Fibroblast of the aortic adventitia (primary cell): ENCODE measurements around the gene WASF3. TPM values are rescaled to one million over a fixed set of nuclear protein-coding genes. Genes with fewer than 3 reads are reported as not detected.

Source experiments
- DNase-seq: peaks from one replicate; pipeline ENCODE4 v3.0.0-alpha.2; 2010; ENCODE audit warnings: low read depth
- H3K4me3 ChIP-seq: 2 replicates; pipeline ENCODE4 v1.5.1; 2011; ENCODE audit warnings: low read depth, mild to moderate bottlenecking, control low read depth, low read length, moderate library complexity
- CTCF ChIP-seq: IDR thresholded peaks from 2 replicates; pipeline ENCODE4 v1.5.1; 2011; ENCODE audit warnings: mild to moderate bottlenecking, low read length, control low read depth, inconsistent platforms; ENCODE audit not compliant: insufficient read depth
- total RNA-seq: library from RNA; depleted of rRNA; stranded (reverse); fragments of >200 nt; gene quantifications from 2 replicates; pipeline ENCODE4 v1.2.3, GENCODE V29; 2012; ENCODE audit warnings: low replicate concordance

The WASF3 gene
- total RNA-seq, 1 donor, result 13.5 TPM

DNA sequence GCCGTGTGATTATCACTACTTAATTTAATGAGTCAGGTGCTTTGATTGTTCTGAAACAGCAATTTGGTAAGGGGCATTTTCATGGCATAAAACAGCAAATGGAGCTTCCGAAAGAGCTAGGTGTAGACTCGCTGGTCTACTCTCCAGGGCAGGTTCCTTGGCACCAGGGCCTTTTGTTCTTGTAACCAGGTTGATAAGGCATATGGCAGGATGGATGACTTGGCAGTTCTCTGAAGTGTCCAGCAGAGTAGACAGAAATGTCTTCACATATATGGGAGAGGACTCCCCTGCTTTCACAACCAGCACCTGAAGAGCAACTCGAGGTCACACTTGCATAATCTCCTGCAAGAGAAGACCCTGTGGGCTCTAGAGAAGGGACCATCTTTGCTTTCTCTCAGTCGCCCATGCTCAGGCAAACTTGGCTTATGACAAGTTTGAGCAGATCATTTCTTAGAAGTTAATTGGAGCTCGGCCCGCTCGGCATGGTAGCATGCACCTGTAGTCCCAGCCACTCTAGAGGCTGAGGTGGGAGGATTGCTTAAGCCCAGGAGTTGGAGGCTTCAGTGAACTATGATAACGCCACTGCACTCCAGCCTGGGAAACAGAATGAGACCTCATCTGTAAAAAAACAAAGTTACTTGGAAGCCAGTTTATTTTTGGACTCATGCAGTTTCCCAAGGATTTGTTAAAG lies 23.3 kb upstream of the WASF3 start:
- no peak overlapping the region for H3K4me3 ChIP-seq
- no peak for TF ChIP-seq CTCF
- no peak for DNase-seq

DNA sequence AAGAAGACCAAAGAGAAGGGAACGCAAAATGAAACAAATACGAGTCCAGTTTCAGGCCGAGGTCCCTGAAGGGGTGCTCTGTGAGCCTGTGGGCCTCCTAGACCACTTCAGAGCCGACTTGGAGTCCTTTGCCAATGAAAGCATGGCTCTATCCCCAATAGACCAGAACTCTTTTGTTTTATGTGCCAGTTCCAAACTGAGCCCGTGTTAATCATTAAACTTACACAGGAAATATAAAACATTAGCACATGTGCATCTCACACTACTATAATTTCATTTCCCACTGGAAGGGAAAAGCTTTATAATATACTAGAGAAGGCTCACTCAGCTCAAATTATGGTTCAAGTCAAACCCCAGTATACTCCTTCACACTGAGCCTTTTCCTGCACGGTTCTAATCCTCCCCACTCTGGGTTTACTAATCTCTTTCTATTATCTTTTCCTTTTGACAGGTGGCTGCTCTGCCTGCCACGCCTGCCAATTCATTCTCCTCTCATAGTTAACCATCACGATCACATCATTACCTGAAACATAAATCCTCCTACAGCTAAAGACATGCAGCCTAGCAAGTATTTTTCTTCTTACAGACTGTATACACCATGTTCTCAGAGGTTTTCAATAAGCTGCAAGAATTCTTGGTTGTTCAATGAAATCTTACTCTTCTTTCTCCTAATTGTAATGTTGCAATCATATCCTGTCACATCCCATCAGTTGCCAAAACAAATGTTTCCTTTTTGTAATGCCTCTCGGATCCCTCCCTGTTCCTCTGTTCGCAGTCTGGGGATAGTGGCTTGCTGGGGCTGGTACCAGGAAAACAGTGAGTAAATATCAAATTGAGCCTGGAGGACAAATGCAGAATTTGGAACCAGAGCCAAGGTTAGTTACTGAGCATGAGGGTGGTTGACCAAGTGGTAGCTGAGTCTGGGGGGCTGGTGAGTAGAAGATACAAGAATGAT lies 18.8 kb upstream of the WASF3 start:
- no peak overlapping the region for H3K4me3 ChIP-seq
- TF ChIP-seq CTCF, result no peak
- peak; percentile 11 for DNase-seq

DNA sequence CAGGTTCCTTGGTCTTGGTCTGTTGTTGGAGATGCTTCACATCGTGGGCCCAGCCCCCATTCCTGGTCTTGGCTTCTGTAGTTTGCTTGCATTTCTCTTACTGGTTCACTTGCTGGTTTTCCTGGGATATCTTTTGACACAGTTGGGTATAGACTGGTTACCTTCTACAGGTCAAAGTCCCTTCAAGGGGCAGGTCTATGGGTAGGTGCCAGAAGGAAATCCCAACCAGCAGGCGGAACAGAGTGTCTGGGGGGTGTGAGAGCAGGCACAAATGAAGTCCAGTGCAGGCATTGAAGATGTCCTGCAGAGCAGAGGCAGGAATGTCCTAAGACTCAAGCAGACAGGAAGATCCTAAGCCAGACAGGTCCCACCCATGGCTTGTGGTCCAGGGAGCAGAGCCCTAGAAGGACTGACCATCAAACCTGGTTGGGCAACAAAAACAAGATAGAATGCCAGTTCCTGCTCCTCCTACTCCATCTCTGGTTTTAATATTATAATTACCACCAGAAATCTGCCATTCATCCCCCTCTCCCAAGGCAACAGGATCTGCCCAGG lies 17.7 kb upstream of the WASF3 start:
- no peak overlapping the region for H3K4me3 ChIP-seq
- TF ChIP-seq CTCF, result no peak
- DNase-seq, result no peak

- DNase-seq, result peak; percentile 5
- H3K4me3 ChIP-seq, result no peak overlapping the region
- TF ChIP-seq CTCF, result no peak
These were observed 17.1 kb upstream of the WASF3 start for GRCh38 chr13:26540334-26540733.

DNA sequence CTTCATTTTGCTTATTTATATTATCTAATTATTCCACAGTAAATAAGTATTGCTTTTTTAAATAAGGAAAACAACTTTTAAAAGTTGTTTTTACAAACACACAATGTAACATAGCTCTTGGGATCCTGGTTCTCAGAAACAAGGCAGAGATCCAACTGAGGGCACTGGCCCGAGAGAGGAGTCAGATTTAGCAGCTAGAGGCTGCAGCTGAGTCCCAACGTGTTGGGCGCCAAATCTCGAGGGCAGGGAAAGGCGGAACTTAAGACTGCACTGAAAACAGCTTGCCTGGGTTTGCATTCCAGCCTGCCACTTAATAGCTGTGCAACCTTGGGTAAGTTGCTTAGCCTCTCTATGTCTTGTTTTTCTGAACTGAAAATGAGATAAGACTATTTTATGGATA lies 16.4 kb upstream of the WASF3 start:
- H3K4me3 ChIP-seq, result no peak overlapping the region
- no peak for DNase-seq
- no peak for TF ChIP-seq CTCF

GRCh38 chr13:26541678-26542568 lies 15.6 kb upstream of the WASF3 start:
- H3K4me3 ChIP-seq, result no peak overlapping the region
- no peak for TF ChIP-seq CTCF
- DNase-seq, result no peak
